ENCODE measurements around the gene INAFM2.

INAFM2 gene

DNA sequence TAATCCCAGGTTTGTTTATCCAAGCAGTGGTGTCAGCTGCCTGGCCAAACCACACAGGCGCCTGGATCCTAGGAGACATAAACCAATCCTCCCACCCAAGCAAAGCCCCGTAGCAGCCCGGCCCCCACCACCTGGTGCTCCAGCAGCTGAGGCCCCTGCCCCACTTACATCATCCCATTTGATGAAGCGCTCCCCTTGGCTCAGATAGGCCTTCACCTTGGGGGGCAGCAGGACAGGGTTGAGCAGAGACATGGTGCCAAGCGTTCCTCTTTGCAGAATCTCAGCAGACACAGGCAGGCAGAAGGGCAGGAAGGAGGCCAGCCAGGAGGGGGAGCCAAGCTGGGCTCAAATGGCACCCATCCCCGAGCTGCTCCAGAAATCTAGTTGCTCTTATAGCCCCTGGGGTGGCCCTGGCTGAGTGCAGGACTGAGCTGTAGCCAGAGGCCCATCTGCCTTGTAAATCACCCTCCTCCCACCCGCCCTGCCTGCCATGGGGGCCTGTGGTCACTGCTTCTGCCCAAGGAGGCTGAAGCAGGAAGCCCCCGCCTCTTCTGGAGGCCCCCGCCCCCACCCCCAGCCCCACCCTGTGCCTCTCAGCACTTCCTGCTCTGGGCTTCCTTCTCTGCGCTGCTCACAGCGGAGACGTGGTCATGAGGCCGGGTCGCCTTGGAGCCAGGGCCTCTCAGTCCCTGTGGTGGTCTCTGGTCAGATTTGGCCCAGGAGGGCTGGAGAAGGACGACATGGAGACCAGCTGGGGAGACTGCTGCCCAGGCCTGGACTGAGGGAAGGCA, 15.9 kb upstream of the INAFM2 start, which contains the start of gene PLCB2:
TSS of gene PLCB2 (minus strand) at position 515 of the 791 bp plus-strand sequence. CDS start at position 252, 263 bp downstream.
- DNase-seq: peak; percentile 92

DNA sequence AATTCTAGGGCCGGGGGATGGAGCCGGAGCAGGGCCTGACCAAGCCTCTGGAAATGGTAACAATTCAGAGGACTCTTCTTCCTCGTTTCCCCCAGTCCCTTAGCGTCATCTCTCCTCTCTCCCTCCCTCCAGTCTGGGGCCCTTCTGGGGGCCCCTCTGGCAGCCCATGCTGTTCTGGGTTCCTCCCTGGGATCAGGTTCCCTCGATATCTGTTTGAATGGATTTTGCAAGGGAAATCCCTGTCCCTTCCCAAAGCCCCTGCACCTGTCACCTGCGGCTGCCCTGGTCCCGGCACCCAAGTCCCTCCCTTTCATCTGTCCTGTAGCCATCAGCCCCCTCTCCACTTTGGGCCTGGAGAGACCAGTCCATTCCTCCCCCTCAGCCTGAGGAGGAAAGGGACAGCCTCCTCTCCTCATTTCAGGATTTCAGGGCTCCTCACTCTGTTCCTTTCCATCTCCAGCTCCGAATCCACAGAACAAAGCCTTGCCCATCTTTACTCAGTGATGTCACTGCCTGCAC, 14.1 kb upstream of the INAFM2 start:
- DNase-seq: no peak

DNA sequence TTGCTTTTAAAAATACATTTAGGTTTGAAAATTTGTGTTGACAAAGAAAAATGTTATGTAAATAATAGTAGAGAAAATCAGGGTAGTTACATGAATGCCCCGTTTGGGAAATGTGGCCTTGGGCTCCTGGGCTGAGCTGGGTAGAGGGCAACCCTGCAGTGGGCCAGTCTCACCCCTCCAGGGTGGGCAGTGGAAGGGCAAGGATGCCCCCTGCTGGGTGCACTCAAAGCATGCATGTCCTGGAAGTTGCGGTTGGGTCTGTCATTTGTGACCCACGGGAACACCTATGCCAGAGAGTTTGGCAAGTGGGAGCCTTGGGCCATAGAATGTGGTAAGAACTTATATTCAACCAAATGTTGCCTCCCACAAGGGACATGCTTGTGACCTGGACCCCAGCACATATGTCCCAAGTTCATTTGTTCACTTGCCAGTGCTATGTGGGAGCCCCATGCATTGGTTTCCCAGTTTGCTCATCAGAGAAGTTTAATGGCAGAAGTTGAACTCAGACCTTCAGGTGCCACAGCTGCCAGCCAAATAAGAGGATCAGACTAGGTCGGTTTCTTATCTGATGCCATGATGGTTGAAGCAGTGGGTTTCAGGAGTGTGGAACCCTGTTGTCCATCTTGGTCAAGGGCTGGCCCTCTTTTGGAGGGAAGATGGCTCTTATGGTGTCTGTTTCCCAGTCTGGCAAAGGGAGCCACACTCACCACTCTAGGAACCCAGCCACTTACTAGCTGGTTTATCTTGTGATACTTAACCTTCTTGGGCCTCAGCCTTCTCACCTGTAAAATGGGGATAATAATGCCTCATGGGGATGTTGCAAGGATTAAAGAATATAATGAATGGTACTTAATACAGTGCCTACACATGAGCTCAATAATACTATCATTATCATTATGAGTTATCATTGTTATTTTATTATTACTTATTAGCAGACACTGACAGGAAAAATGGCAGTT, 13.2 kb upstream of the INAFM2 start:
- peak; percentile 89 for DNase-seq

DNA sequence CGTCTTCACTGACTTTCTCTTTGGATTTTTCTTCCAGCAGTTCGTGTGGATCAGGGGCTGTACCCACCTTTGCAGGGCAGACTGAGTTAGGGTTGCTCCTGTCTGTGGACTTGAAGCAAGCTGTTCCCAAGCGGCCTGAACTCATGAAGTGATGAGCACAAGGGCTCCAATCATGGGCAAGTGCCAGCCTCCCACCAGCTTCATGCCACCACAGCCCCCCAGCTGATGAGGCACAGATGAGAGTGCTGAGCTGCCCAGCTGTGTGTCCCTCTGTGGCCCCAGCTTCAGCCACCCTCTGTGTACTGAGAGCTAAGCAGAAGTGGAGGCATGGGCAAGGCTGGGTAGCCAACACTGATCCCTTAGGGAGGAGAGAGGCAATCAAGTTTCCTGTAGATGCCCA, 12.5 kb upstream of the INAFM2 start:
- DNase-seq: no peak

DNA sequence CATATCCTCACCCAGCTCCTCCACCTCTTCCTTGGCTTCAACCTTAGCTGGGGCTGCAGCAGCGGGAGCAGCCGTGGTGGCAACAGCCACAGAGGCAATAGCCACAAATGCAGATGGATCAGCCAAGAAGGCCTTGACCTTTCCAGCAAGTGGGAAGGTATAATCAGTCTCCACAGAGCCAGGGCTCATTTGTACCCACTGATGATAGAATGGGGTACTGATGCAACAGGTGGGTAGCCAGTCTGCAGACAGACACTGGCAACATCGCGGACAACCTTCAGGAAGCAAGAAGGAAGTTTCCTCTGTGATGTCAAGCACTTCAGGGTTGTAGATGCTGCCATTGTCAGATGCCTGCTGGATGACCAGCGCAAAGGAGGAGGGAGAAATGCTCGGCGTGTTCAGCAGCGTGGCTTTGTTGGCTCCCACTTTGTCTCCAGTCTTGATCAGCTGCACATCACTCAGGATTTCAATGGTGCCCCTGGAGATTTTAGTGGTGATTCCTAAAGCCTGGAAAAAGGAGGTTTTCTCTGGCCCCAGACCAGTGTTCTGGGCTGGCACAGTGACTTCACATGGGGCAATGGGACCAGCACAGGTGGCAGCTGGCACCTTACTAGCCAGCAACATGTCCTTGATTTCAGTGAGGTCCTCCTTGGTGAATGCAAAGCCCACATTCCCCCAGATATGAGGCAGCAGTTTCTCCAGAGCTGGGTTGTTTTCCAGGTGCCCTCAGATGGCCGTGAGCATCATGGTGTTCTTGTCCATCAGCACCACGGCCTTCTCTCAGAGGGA, 10.9 kb upstream of the INAFM2 start:
- no peak for DNase-seq

DNA sequence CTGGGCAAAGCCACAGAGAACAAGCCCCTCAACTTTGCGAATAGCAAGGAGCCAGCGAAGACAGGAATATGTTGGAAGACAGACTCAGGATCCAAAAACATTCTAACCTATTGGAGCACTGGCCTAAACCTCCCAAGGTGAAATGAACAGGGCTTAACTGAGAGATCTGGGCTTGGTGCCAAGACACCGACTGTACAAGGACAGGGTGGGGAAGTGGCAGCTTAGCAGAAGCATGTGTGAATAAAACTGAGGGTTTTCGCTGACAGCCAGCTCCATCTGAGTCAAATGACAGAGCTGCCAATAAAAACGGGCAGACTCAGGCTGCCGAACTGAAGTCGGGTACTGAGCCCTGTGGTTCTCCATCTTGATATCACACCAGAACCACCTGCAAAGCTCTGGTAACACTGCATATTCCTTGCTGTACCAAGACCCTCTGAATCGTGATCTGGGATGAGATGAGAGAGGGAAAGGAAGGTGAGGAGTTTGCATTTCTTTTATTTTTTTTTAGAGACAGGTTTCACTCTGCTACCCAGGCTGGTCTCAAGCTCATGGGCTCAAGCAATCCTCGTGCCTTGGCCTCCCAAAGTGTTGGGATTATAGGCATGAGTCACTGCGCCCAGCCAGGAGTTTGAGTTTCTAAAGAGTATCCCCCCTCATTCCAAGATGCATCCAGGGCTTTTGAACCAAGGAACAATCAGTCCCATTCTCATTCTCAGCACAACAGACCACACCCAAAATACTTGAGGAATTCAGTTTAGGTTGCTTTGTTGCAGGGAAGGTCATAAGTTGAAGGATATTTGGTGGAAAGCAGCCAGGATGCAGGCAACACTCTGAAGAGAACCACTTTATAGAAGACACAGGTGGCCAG, 9.7 kb upstream of the INAFM2 start:
- peak; percentile 91 for DNase-seq

DNA sequence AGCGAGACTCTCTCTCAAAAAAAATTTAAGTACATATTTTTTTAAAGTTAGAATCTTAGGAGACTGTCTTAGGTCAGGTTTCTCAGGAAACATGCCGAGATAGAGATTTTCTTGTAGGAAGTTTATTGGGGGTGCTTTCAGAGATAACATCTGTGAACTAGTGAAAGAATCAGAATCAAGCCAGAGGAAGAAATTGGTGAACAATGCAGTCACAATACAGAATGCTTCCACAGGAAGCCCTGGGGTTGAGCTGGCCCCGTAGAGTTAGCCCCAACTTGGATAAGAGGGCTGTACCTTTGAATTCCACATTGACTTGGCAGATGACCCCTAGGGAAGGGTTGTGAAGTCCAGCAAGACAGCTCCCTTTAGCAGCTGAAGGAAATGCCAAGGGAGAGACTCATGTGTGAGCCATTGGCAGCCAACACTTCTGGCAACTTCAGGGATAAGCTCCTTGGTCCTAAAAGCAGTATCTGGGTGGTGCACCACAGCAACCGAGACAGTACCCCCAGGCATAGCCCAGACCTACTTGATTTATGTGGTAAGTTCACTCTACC, 8.7 kb upstream of the INAFM2 start:
- no peak for DNase-seq

DNA sequence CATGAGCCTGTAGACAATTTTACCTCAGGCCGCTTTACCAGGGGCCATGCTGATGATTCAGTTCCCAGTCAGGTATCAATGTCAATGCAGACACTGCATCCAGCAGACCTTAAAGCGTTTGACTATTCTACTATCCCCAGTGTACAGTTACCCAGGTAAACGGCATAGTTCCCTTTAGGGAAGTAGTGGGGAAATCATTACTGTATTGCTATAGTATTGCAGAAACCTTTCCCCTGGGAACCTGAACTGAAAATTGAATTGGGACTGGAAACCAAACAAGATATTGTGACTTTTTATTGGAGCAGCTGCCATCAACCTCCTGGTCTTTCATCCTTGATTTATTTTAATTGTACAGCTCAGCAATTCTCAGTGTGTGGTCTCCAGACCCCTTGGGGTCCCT, 6.6 kb upstream of the INAFM2 start:
- no peak for DNase-seq

DNA sequence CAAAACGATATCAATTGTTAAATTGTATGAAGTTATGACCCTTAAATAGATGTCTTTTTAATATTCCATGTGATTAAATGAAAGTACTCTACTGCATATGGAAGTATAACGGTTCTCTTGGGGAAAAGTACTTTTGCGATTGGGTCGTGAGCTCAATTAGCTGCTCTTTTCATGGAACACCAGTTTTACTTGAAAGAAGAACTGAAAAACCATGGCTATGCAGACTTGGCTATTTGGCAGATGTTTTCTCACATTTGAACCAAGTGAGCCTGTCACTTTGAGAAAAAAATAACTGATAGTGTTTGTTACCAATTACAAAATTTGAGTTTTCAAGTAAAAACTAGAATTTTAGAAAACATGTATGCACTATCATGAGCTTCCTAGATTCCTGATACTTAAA, 5.9 kb upstream of the INAFM2 start:
- DNase-seq: no peak

DNA sequence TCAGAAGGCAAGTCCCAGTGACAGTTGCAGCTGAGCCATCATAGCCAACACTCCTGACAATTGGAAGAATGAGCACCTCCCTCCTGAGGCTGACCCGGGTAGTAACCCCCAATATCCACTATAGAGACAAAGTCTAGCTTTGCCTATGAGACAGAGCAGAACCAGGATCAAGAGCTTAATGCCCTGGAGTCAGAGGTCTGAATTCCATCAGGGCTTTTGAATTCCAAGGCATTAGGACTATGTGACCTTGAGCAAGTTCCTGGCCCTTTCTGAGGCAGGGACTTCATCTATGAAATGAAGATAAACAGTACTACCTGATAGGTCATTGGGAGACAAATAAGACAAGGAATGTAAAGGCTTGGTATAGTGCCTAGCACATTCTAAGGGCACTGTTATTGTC, 3.1 kb upstream of the INAFM2 start:
- DNase-seq: no peak

DNA sequence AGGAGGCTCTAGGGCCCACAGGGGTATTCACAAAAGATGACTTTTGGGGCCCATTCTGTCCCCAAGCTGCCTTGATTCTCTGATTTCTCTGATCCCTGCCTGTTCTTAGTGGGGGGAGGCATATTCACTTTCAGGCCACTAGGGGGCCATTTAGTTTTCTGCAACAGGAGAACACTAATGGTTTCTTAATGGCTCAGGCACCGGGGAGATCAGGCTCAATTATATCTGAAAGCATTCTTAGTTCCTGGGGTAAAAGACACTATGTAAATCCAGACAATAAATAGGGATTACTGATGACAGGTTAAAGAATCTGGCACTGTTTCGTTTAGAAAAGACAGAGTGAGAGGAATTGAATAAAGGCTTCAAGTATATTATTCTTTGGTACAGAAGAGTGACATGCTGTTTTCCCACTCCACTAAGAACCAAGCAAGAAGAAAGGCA, 2.5 kb upstream of the INAFM2 start:
- peak; percentile 93 for DNase-seq

DNA sequence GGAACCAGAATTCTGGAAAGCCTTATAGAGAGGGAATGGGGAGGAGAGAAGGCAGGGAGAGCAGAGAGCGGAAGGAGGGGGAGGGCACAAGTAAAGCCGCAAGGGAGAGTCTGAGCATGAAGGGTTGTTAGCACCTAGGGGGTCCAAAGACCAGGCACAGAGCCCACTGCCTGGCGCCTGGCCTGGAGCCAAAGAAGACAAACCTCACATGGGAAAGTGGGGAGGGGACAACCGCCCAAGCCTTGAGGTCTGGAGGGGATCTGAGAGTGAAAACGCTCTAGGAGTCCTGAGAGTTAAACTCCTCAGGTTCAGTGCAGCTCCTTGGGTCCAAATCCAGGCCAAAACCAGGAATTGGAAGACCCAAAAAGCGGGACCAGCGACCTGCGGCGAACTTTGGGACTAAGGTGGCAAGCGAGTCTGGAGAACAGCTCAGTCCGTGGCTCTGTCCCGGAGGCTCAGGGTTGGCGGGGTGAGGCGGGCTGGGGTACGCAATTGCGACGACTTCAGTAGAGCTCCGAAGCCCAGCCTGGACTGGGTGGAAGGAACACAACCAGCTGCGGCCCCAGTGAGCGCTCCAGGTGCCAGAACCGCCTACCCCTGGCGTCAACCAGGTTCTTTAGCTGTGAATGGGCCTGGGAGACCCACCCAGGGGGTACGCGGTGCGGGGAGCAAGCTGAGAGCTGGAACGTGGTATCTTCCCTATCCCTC, 807 bp upstream of the INAFM2 start:
- no peak for DNase-seq

DNA sequence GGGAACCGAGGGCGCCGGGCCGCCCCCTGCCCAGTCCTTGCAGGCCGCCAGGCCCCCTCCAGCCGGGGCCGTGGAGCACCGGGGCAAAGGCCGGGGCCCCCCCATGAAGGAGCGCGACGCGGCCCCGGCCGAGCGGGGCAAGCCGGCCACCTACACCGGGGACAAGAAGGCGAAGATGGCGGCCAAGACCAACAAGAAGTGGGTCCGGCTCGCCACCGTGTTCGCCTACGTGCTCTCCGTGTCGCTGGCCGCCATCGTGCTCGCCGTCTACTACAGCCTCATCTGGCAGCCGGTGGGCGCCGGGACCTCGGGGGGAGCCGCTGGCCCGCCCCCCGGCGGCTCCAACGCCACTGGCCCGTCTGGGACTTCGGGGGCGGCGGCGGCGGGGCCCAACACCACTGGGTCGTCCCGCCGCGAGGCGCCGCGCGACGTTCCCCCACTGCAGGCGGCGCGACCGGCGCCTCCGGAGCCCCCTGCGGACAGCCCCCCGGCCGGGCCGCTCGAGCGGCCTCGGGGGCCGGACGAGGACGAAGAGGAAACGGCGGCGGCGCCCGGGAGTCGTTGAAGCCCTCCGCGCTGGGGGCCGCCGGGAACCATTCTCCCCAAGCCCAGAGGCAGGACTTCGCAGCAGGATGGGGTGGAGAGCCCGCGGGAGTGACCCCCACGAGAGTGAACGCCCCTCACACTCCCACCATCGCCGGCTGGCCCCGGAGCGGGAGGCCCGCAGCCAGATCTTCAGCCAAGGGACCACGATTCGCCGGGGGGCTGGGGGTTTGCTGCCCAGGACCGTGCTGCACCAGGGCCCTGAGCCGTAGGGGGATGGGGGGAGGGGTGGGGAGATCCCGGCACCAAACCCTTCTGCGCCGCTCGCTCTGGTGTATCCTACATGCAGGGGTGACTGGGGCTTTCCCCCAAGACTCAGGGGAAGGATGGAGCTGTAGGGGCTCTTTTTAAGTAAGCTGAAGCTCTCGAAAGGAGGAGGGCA, 753 bp downstream of the INAFM2 start:
- DNase-seq: peak; percentile 54

DNA sequence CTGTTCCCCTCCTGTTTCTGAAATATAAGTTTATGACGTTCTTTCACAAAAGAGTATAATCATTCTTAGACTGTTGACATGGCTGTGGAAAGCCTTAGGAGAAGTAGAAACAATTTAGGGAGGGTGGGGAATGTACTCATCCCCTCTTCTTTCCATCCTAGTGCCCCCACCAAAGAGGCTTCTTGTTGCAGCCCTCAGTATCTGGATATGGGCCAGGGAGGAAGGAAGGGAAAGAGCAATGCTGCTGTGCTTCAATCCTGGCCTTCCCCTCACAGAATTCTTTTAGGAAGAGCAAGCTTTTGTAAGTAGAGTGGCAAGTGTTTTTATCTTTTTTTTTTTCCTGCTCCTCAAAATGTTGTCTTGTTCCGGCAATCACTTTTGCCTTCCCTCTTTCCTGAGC, 1.7 kb downstream of the INAFM2 start:
- no peak for DNase-seq

DNA sequence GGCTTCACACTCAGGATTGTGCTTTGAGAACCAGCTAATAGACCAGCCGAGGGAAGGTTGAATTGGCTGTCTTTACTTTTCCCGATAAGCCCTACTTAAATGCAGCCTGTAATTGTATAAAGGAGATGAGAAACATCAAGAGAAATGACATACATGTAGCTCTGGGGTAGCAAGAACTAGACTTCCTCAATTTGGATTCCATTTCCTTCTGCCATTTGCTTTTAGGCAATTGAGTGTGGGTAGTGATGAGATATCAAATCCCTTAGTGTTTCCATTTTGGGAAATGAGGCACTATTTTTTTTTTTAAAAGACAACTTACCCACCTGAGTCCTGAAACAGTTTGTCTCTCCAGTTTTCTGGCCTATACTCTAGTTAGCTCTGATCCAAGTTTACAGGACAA, 2.2 kb downstream of the INAFM2 start:
- peak; percentile 45 for DNase-seq

DNA sequence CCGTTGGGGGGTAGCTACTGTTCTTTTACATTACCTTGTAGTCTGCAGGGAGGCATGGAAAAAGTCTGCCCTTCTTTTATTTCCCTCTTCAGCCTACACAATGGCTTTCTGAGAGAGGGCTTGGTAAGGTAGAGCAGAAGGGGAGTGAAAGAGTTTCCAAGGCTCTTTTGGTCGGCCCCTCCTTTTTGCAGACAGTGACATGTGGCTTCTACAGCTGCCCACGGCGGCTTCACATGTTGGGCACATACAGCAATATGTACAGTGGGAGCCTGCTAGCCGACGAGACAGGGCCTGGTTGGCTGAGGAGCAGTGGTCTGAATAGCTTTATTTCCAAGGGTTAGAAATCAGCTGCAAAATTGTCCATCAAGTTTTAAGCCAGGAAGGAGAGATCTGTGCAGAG, 4.0 kb downstream of the INAFM2 start:
- DNase-seq: peak; percentile 56

DNA sequence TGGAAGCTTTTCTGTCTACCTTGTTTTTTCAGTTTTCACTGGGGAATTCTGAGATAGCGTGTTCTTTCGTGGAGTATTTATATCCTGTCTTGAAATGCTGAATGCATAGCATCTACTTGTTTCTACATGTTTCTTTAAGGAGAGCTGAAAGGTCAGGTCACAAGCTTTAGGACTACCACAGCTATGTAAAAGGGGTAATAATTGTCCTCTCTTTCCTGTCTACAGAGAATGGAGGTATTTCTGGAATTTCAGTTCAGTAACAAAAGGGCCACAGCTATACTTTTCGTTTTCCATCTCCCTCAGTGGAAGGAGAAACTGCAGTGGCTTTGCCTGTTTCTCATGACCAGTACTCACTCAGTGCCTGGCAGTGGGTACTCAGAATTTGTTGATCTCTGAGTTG, 4.7 kb downstream of the INAFM2 start:
- DNase-seq: no peak

DNA sequence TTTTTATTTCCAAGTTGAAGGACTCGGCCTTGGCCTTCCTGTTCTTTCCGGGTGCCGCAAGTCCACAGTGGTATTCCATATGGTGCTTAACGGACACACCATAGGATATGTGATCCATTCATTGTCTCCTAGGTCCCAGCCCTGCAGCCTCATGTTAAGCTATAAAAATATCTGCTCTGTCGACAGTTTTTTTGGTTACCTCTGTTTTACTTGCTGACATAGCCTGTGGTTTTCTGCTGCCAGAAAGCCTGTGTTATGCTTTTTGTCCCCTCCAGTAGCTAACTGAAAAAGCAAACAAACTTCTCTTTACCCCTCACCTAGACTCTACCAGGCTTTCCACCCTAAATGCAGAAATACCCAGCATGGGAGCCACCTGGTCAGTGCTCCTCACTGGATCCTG, 5.3 kb downstream of the INAFM2 start:
- peak; percentile 53 for DNase-seq

DNA sequence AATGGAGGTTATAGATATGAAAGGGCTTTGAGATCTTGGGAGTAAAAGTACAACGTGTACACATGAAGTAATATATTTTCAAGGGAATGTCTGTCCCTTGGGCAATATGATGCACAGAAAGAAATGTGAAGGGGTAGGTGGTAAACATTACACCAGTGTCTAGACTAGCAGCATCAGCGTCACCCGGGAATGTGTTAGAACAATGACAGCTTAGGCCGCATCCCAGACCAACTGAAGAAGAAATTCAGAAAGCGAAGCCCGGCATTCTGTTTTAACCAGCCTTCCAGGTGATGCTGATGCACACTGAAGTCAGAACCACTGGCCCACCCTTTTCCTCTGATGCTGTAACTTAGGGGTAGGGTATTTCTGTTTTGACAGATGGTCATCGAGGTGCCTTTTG, 6.3 kb downstream of the INAFM2 start:
- no peak for DNase-seq

Data from hematopoietic multipotent progenitor cell treated with erythropoietin and hydrocortisone succinate and interleukin-3 and kit ligand, for 4 days (in vitro differentiated cells).